Activated CD8-positive, alpha-beta memory T cell treated with anti-CD3 and anti-CD28 coated beads, Interleukin-2, amount 10 ng/mL, durations not matched to agents 7 days and 5 days (primary cell): ENCODE data around the gene ENTHD1. TPM values are rescaled to one million over a fixed set of nuclear protein-coding genes. Genes with fewer than 3 reads are reported as not detected.
A peak's percentile ranks its signal among the peaks of the same experiment; 100 is the strongest.
"Not testable (repeated sequence)": the region's sequence is repeated elsewhere in the genome, so short reads cannot be mapped to it uniquely, and the experiment has no call there.

Experiments used
- ATAC-seq: fragments of 150-1000 bp; cut with Tn5 transposase; one replicate; pipeline ENCODE4 v1.10.0; 2021; ENCODE audit warnings: moderate library complexity
- CTCF ChIA-PET: fragments of 350-600 bp; sonication (Branson Sonifier 250); formaldehyde crosslinking; loops from one replicate; lab custom pipeline; 2021; ENCODE audit warnings: antibody characterized with exemption; lab: Charles Lee
- DNase-seq: peaks from one replicate; pipeline ENCODE4 v3.0.0-alpha.2; 2020
- H3K27ac Mint-ChIP-seq: one replicate; pipeline ENCODE4 v1.8.0; 2021; ENCODE audit warnings: mild to moderate bottlenecking, mixed read lengths
- H3K27me3 Mint-ChIP-seq: one replicate; pipeline ENCODE4 v1.8.0; 2021; ENCODE audit warnings: mixed read lengths
- H3K36me3 Mint-ChIP-seq: one replicate; pipeline ENCODE4 v1.8.0; 2021; ENCODE audit warnings: mild to moderate bottlenecking, mixed read lengths
- H3K4me1 Mint-ChIP-seq: one replicate; pipeline ENCODE4 v1.8.0; 2021; ENCODE audit warnings: mixed read lengths
- H3K4me3 Mint-ChIP-seq: one replicate; pipeline ENCODE4 v1.8.0; 2021; ENCODE audit warnings: mild to moderate bottlenecking, moderate library complexity, mixed read lengths
- H3K9me3 Mint-ChIP-seq: one replicate; pipeline ENCODE4 v1.8.0; 2022; ENCODE audit warnings: low read depth, mixed read lengths
- total RNA-seq, 2 experiments: library from RNA; stranded (reverse); gene quantifications; one replicate each; pipeline ENCODE4 v1.2.3, GENCODE V29; 2021

The ENTHD1 gene
- total RNA-seq, 2 experiments from 2014 or later: 0.21 to 0.41 TPM

DNA sequence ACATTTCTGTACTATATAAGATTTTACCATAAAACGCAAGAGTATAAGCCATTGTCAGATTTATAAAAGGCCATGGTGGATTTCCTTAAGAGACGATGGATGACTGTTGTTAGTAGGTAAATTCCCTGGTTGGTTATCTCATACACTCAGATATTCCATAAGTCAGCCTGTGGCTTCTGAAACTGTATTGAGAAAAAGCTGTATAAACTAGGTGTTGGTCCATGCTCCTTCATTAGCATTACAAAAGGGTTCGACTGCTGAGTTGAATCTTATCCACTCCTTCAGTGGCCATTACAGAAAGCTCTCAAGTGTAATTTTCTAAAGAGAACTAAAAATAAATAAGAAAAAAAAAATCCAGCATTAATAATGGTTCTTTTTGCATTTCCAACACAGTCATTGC, 12.6 kb upstream of the ENTHD1 start:
- no peak for DNase-seq
- no peaks in the 10 kb centered on the region for H3K27me3 Mint-ChIP-seq
- peaks cover 73% of the 10 kb centered on the region for H3K36me3 Mint-ChIP-seq
- H3K27ac Mint-ChIP-seq: peak overlapping the region; percentile 91
- no peak for ATAC-seq
- no peaks in the 10 kb centered on the region for H3K9me3 Mint-ChIP-seq
- peak overlapping the region; percentile 90 for H3K4me3 Mint-ChIP-seq
- CTCF ChIA-PET: interaction anchor here (0.9 to 12.2 kb wide), 7 partner anchors 10 to 588 kb away, joined by 3 to 171 read pairs (median 7); no protein-coding TSS in a partner anchor
- peaks cover 37% of the 10 kb centered on the region for H3K4me1 Mint-ChIP-seq

DNA sequence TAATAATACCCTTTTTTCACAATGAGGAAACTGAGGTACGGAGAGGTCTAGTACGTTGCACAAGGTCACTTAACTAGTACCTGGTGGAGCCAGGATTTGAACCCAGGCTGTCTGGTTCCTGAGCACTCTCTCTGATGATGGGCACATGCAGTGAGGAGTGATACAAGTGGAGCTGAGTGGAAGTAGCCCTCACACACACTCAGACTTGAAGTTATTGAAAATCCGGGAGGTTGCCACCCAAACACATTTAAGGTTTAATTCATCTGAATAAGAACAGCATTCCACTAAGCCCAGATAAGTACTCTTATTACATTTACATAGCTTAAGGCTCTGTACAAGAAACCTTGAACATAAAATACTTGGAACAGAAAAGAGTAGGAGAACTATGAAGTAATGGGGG, 12.1 kb upstream of the ENTHD1 start:
- H3K36me3 Mint-ChIP-seq: peaks cover 72% of the 10 kb centered on the region
- DNase-seq: no peak
- CTCF ChIA-PET: interaction anchor here (0.9 to 12.2 kb wide), 8 partner anchors 10 to 587 kb away, joined by 3 to 171 read pairs (median 6); no protein-coding TSS in a partner anchor

DNA sequence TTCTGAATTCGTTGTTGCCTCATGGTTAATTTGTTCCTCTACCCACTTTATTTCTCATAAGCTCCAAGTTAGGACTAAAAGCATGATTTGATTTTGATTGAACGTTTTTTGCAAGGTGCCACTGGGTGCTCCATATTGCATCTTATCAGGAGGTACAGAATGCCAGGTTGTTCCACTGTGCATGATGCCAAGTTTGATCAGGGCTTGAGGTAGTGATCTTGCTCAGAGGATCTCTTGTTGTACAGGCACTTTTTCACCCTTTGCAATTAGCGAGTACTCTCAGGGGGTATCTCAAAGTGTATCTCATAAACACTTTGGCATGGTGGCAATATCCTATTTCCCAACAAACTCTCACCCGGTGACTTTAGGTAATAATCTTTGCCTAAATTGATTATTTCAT, 11.3 kb upstream of the ENTHD1 start:
- peaks cover 69% of the 10 kb centered on the region for H3K36me3 Mint-ChIP-seq
- DNase-seq: no peak
- H3K9me3 Mint-ChIP-seq: no peaks in the 10 kb centered on the region
- peaks cover 34% of the 10 kb centered on the region for H3K4me1 Mint-ChIP-seq
- H3K27me3 Mint-ChIP-seq: no peaks in the 10 kb centered on the region
- CTCF ChIA-PET: interaction anchor here (0.6 to 12.2 kb wide), 5 partner anchors 11 to 32 kb away, joined by 3 to 171 read pairs (median 25); no protein-coding TSS in a partner anchor
- no peak for ATAC-seq
- peak overlapping the region; percentile 91 for H3K27ac Mint-ChIP-seq
- peak overlapping the region; percentile 90 for H3K4me3 Mint-ChIP-seq

More for the DNA sequence above, 12.1 kb upstream of the ENTHD1 start:
- H3K27me3 Mint-ChIP-seq: no peaks in the 10 kb centered on the region
- no peaks in the 10 kb centered on the region for H3K9me3 Mint-ChIP-seq
- peak overlapping the region; percentile 91 for H3K27ac Mint-ChIP-seq
- peaks cover 33% of the 10 kb centered on the region for H3K4me1 Mint-ChIP-seq
- peak overlapping the region; percentile 90 for H3K4me3 Mint-ChIP-seq
- ATAC-seq: no peak

DNA sequence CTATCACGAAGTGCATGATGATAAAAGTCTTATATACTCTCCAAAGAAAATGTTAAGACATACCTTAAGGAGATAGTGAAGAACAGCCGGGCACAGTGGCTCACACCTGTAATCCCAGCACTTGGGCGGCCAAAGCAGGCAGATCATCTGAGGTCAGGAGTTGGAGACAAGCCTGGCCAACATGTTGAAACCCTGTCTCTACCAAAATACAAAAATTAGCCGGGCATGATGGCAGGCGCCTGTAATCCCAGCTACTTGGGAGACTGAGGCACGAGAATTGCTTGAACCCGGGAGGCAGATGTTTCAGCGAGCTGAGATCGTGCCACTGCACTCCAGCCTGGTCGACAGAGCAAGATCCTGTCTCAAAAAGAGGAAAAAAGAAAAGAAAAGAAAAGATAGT, 10.5 kb upstream of the ENTHD1 start:
- Mint-ChIP-seq H3K36me3 (peaks cover 64% of the 10 kb centered on the region), H3K4me1 (peaks cover 32% of the 10 kb centered on the region), H3K4me3 (peak overlapping the region; percentile 90), H3K27ac (peak overlapping the region; percentile 91)
- CTCF ChIA-PET: interaction anchor here (0.6 to 12.2 kb wide), 5 partner anchors 10 to 33 kb away, joined by 3 to 171 read pairs (median 25); no protein-coding TSS in a partner anchor
- not testable (repeated sequence) for H3K9me3 Mint-ChIP-seq, H3K27me3 Mint-ChIP-seq, DNase-seq, ATAC-seq

DNA sequence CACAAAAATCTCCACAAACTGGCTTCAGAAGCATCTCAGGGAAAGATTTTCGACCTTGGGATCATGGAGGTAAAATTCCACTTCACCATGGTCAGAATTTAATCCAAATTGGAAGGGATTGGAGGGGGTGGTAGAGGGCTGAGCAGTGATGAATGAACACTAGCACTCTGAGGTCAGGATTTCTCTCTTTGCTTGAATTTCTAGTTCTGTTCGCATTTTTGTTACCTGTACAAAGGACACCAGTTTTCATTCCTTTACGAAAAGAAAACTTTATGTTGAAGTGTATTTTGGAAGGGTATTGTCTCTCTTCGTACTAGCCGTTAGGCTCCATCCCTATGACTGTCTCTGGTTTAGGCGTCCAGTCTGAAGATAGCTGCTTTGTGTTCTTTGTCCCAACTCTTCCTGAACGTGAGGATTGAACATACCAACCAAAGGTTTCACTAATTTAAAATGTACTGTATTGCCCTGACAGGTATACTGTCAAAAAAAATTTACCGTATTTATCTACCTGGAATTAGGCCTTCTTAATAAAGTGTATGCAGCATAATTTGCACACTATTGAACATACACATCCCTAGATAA, 8.1 kb upstream of the ENTHD1 start:
- Mint-ChIP-seq H3K9me3 (no peaks in the 10 kb centered on the region), H3K4me1 (peaks cover 20% of the 10 kb centered on the region), H3K36me3 (peaks cover 51% of the 10 kb centered on the region), H3K4me3 (peak overlapping the region; percentile 90), H3K27me3 (no peaks in the 10 kb centered on the region), H3K27ac (peak overlapping the region; percentile 94)
- DNase-seq: no peak
- CTCF ChIA-PET: interaction anchor here (1.1 to 1.5 kb wide), 2 partner anchors 32 to 373 kb away, joined by 3 read pairs; no protein-coding TSS in a partner anchor
- no peak for ATAC-seq

DNA sequence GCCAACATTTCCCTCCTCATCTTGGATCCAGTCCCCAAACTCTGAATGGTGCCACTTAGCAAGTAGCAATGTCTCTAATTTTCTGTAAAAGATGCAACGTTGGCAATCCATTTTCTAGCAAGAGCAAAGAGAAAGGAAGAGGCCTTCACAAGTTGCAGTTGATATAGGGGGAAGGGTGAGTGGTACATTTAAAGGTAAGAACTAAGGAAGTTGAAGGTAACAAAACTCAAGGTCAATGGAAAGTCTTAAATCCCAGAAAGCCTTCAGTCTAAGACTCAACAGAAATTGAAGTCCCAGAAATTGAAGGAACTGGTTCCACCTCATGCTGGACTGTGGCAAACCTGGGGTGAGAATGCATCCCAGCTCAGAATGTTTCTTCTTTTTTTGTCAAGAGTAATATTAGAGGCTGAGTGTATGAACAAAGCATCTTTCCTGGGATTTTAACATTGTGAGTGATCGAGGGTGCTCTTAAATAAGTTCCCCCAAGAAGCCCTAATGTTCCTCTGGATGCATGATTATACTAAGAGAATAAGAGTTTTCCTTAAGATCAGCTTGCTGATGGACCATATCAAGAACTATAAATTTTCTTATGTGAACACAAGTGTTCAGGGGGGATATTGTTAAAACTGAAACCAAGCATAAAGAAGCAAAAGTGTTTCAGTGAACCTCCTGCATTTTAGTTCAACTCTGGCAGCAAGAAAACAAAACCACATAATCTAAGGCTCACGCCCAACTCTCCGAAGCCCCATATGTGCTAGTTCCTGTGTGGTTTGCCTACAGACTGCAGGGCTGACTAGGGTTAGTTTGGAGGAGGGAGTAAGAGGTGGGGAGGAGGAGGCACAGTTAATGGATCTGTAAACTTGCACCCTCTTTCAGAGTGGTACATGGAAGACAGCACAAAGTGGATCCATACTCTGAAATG, 7.0 kb upstream of the ENTHD1 start, which contains the start of gene GRAP2:
Gene GRAP2 (plus strand): TSS at position 779 of the 922 bp plus-strand sequence. CDS start 46,023 bp downstream, outside the sequence.
- Mint-ChIP-seq H3K27ac (peak within 1 kb of the TSS; percentile 94), H3K4me3 (peak within 1 kb of the TSS; percentile 90), H3K9me3 (no peaks in the 10 kb centered on the region), H3K27me3 (no peaks in the 10 kb centered on the region), H3K4me1 (peaks cover 16% of the 10 kb centered on the region), H3K36me3 (peaks cover 41% of the 10 kb centered on the region)
- ATAC-seq: peak; percentile 92
- peak; percentile 93 for DNase-seq
- CTCF ChIA-PET: interaction anchor here (0.8 to 2.4 kb wide), 5 partner anchors 8 to 371 kb away, joined by 3 to 9 read pairs (median 3); no protein-coding TSS in a partner anchor

DNA sequence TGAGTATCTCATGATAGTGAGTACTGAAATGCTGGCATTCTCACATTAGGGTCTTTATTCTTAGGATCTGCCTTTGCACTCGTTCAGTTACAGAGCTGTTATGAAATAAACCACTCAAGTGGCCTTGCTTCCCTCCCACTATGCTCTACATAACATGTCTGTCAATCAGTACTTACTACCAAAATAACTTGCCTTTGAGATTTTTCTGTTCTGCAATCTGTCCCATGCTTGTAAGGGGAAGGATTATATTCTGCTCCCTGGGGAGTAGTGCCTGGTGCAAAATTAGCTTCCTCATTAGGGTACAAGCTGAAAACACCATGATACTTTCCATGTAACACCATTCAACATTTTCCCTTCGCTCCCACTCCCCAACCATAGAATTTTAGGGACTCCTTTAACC, 5.4 kb upstream of the ENTHD1 start:
- CTCF ChIA-PET: interaction anchor here (0.8 to 5.4 kb wide), 5 partner anchors 9 to 126 kb away, joined by 3 to 31 read pairs (median 5); no protein-coding TSS in a partner anchor
- no peak overlapping the region for H3K4me3 Mint-ChIP-seq
- peaks cover 16% of the 10 kb centered on the region for H3K4me1 Mint-ChIP-seq
- peak overlapping the region; percentile 1 for H3K27ac Mint-ChIP-seq
- ATAC-seq (no peak), DNase-seq (no peak)
- no peaks in the 10 kb centered on the region for H3K27me3 Mint-ChIP-seq
- H3K36me3 Mint-ChIP-seq: peaks cover 27% of the 10 kb centered on the region
- no peaks in the 10 kb centered on the region for H3K9me3 Mint-ChIP-seq

DNA sequence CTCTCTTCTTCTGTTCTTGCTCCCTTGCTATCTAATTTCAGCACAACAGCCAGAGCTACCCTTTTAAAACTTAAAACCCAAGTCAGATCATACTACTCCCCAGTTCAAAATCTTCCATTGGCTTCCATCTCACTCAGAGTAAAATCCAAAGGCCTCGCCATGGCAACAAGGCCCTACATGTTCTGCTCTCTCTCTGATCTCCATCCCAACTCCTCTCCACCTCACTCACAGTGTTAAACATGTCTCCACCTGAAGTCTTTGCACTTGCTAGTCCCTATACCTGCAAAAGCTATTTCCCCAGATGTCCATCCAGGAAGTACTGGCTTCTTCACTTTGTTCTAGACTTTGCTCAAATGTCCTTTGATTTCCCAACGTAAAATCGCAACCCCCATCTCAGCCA, 4.3 kb upstream of the ENTHD1 start:
- no peak overlapping the region for H3K4me3 Mint-ChIP-seq
- CTCF ChIA-PET: interaction anchor here (0.7 to 5.4 kb wide), 2 partner anchors 127 to 1570 kb away, joined by 4 to 31 read pairs; partner anchors contain the start of gene PHF5A
- no peaks in the 10 kb centered on the region for H3K27me3 Mint-ChIP-seq
- DNase-seq (no peak), ATAC-seq (no peak)
- H3K9me3 Mint-ChIP-seq: no peaks in the 10 kb centered on the region
- H3K4me1 Mint-ChIP-seq: peaks cover 16% of the 10 kb centered on the region
- no peak overlapping the region for H3K27ac Mint-ChIP-seq
- H3K36me3 Mint-ChIP-seq: peaks cover 18% of the 10 kb centered on the region

DNA sequence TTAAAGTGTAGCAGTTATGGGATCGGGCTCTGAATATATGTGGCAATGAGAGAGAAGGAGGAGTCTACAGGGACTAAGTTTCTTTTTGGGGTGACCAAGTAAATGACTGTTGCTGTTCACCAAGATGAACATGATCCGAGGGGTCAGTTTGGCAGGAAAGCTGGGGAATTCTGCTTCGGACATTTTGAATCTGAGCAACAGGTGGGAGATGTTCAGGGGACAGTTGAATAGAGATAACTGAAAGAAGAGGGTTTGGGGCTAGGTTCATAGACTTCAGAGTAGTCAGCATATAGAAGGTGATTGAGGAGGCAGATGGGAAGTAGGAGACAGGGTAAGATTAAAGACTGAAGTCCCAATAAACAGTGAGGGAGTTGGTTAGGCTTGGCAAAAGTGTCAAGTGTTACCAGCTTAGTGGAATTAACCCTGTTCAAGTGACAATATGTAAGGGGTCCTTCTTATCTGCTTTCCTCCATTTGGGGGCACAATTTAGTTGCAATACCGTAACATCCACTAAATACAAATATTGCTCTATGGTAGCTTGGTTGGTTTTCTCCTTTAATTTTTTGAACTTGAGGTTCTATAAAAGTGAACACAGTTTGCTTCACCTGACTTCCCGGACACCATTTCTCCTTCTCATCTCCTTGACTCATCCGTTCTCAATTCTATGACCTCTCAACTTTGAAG, 2.9 kb upstream of the ENTHD1 start:
- Mint-ChIP-seq H3K36me3 (peaks cover 11% of the 10 kb centered on the region), H3K27me3 (no peaks in the 10 kb centered on the region), H3K9me3 (no peaks in the 10 kb centered on the region), H3K4me1 (peaks cover 25% of the 10 kb centered on the region), H3K27ac (no peak overlapping the region), H3K4me3 (no peak overlapping the region)
- CTCF ChIA-PET: interaction anchor here (0.9 to 5.4 kb wide), 10 partner anchors 9 to 361 kb away, joined by 3 to 31 read pairs (median 4); partner anchors contain the start of gene FAM83F
- ATAC-seq (no peak), DNase-seq (no peak)

DNA sequence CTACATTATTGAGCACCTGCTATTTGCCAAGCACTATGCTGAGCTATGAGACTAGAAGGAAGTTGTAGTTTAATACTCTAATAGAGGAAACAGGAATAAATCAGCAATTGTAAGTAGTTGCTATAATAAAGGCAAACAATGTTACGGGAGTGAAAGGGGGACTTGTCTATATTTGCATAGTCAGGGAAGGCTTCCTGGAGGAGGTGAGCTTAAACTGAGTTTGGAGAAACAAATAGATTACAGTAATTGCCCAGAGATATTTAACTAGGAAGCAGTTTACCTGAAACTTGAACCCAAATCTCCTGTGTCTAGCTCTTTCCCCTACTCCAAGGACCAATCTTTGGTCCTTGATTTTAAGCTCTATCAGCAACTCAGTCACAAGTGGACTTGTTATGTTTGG, 2.1 kb upstream of the ENTHD1 start:
- no peak for ATAC-seq
- DNase-seq: no peak
- Mint-ChIP-seq H3K27me3 (no peaks in the 10 kb centered on the region), H3K36me3 (peaks cover 6% of the 10 kb centered on the region), H3K4me3 (no peak overlapping the region), H3K27ac (no peak overlapping the region), H3K4me1 (peaks cover 25% of the 10 kb centered on the region), H3K9me3 (no peaks in the 10 kb centered on the region)
- CTCF ChIA-PET: interaction anchor here (0.9 to 5.4 kb wide), 5 partner anchors 10 to 361 kb away, joined by 3 to 31 read pairs (median 4); no protein-coding TSS in a partner anchor

DNA sequence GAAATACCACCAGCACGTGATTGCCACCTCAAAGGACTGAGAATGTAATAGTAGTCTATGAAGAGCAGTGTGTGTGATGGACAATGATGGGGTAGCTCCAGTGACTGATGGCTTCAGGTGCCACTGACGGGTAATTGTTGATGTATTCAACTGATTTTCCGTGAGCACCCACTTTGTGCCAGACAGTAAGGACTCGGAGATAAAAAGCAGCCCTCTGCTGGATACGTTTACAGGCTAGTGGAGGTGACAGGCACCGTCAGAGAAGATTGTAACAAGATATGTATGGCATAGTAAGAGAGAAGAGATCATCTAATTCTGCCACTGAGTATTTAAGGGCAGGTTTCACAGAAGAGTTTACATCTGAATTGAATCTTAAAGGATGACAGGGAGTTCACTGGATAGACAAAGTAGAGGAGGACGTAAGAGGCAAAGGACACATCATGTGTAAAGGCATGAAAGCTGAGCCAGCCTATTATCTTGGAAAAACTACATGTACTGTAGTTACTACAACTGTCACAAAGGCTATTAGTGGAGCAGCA, 1.1 kb upstream of the ENTHD1 start:
- no peak overlapping the region for H3K4me3 Mint-ChIP-seq
- no peak for DNase-seq
- CTCF ChIA-PET: interaction anchor here (1.0 to 5.4 kb wide), 3 partner anchors 10 to 397 kb away, joined by 3 to 31 read pairs (median 3); no protein-coding TSS in a partner anchor
- H3K27me3 Mint-ChIP-seq: no peaks in the 10 kb centered on the region
- ATAC-seq: no peak
- peaks cover 17% of the 10 kb centered on the region for H3K4me1 Mint-ChIP-seq
- H3K9me3 Mint-ChIP-seq: no peaks in the 10 kb centered on the region
- peaks cover 4% of the 10 kb centered on the region for H3K36me3 Mint-ChIP-seq
- no peak overlapping the region for H3K27ac Mint-ChIP-seq

DNA sequence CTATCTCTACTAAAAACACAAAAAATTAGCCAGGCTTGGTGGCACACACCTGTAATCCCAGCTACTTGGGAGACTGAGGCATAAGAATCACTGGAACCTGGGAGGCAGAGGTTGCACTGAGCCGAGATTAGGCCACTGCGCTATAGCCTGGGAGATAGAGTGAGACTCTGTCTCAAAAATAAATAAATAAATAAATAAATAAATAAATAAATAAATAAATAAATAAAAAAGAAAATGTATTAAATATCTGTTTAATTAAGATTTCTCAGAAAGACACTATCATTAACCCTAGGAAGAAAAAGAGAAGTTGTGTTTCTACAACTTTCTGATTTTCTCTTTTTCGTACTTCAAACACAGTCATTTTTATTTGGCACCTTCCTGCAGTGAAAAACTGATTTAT, 3.6 kb downstream of the ENTHD1 start:
- H3K4me1 Mint-ChIP-seq, H3K9me3 Mint-ChIP-seq, H3K27me3 Mint-ChIP-seq, DNase-seq, H3K36me3 Mint-ChIP-seq, H3K4me3 Mint-ChIP-seq, H3K27ac Mint-ChIP-seq, ATAC-seq: not testable (repeated sequence)
- CTCF ChIA-PET: interaction anchor here (0.9 to 1.2 kb wide), 2 partner anchors 9 to 355 kb away, joined by 3 read pairs; no protein-coding TSS in a partner anchor
